GM12878 (cell line): Measurements from ENCODE around the gene RHOC.

ENCODE experiments used
- CBX5 ChIP-seq: sonication (generic); IDR thresholded peaks from 2 replicates; pipeline ENCODE4 v1.6.1; 2016; ENCODE audit warnings: low read depth, moderate library complexity, mild to moderate bottlenecking, inconsistent platforms
- CTCF ChIP-seq, 3 experiments: IDR thresholded peaks in 2 of 3; conservative IDR thresholded peaks in 1 of 3; 2 replicates each; pipeline ENCODE4 v1.5.1; 2011; ENCODE audit warnings: low read depth in 3 of 3, low read length in 3 of 3, mild to moderate bottlenecking in 3 of 3, control low read depth in 2 of 3, moderate library complexity in 2 of 3, inconsistent platforms in 1 of 3, mixed read lengths in 1 of 3; ENCODE audit not compliant: control insufficient read depth in 2 of 3, insufficient read depth in 1 of 3; ENCODE audit errors: extremely low read depth in 1 of 3
- NRF1 ChIP-seq: conservative IDR thresholded peaks from 2 replicates; pipeline ENCODE4 v1.6.1; 2011; ENCODE audit warnings: mild to moderate bottlenecking, low read depth, low read length, improper control_type of control experiment
- POLR2AphosphoS5 ChIP-seq: IDR thresholded peaks from 2 replicates; pipeline ENCODE4 v1.6.1; 2011; ENCODE audit warnings: mild to moderate bottlenecking, low read length, inconsistent platforms
- RAD51 ChIP-seq: fragments of 450-650 bp; IDR thresholded peaks from 2 replicates; pipeline ENCODE4 v1.6.1; 2016; ENCODE audit warnings: moderate library complexity, mild to moderate bottlenecking, inconsistent platforms
- RCOR1 ChIP-seq: conservative IDR thresholded peaks from 2 replicates; pipeline ENCODE4 v1.6.1; 2012; ENCODE audit warnings: low read depth, low read length, improper control_type of control experiment
- SP1 ChIP-seq: IDR thresholded peaks from one replicate; pipeline ENCODE4 v1.6.1; 2011; ENCODE audit warnings: low read depth, low read length
- SPI1 ChIP-seq: IDR thresholded peaks from 2 replicates; pipeline ENCODE4 v1.6.1; 2011; ENCODE audit warnings: low read depth, mild to moderate bottlenecking, low read length, moderate library complexity, borderline replicate concordance; ENCODE audit not compliant: insufficient read depth
- STAT3 ChIP-seq: IDR thresholded peaks from 2 replicates; pipeline ENCODE4 v1.6.1; 2011; ENCODE audit warnings: low read depth, low read length, improper control_type of control experiment
- SUPT20H ChIP-seq: IDR thresholded peaks from 2 replicates; pipeline ENCODE4 v1.6.1; 2011; ENCODE audit warnings: low read depth, mild to moderate bottlenecking, low read length, moderate library complexity, borderline replicate concordance; ENCODE audit not compliant: control insufficient read depth
- TAF1 ChIP-seq: IDR thresholded peaks from 2 replicates; pipeline ENCODE4 v1.6.1; 2011; ENCODE audit warnings: mild to moderate bottlenecking, low read depth, low read length, borderline replicate concordance
- YBX1 ChIP-seq: fragments of 450-650 bp; IDR thresholded peaks from 2 replicates; pipeline ENCODE4 v1.6.1; 2016; ENCODE audit warnings: antibody characterized with exemption
- TF ChIP-seq, protein P1 (sequence below): IDR thresholded peaks from 2 replicates; pipeline ENCODE4 v1.6.1; 2012; ENCODE audit warnings: low read depth, low read length, improper control_type of control experiment

- TF ChIP-seq STAT3 = no peak
- no peak for TF ChIP-seq NRF1
- no peak for TF ChIP-seq RAD51
- TF ChIP-seq YBX1 = no peak
- no peak for TF ChIP-seq CTCF (IDR thresholded peaks at IDR 0.05 in 2 of 3, conservative IDR thresholded peaks at IDR 0.05 in 1 of 3; ENCODE audit: control insufficient read depth in 2 of 3, extremely low read depth in 1 of 3, insufficient read depth in 1 of 3, low read depth in 3 of 3, low read length in 3 of 3)
- no peak for TF ChIP-seq RCOR1
- TF ChIP-seq, protein P1, sequence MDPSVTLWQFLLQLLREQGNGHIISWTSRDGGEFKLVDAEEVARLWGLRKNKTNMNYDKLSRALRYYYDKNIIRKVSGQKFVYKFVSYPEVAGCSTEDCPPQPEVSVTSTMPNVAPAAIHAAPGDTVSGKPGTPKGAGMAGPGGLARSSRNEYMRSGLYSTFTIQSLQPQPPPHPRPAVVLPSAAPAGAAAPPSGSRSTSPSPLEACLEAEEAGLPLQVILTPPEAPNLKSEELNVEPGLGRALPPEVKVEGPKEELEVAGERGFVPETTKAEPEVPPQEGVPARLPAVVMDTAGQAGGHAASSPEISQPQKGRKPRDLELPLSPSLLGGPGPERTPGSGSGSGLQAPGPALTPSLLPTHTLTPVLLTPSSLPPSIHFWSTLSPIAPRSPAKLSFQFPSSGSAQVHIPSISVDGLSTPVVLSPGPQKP = no peak
- TF ChIP-seq SUPT20H = no peak
- no peak for TF ChIP-seq POLR2AphosphoS5
- TF ChIP-seq TAF1 = no peak
- TF ChIP-seq SPI1 = no peak
- no peak for TF ChIP-seq SP1
- TF ChIP-seq CBX5 = no peak
Measured at GRCh38 chr1:112711041-112711440, 4.1 kb upstream of the RHOC start.
